Measurements from ENCODE around the gene SPAG16.

The SPAG16 gene

DNA sequence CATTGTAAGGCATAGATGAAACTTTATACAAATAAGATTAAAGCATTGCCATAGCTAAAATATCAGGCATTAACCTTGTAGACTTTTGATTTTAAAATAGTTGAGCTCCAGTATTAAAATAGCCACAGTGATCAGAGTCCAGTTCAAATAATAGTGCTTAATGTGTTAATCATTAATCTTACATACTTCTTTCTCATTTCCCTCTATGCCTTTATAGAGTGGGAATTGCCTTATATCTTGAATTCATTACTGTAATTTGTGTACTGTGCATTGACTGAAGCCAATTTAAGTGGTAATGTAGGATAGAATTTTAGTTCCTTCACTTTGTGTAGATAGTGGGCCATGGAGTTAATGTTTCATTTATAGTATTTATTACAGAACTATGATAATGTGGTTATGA, 577.4 kb downstream of the SPAG16 start:
- TF ChIP-seq EZH2 (IDR thresholded peaks at IDR 0.05; ENCODE audit: borderline replicate concordance, low read length) = no peak
- TF ChIP-seq, protein P1, sequence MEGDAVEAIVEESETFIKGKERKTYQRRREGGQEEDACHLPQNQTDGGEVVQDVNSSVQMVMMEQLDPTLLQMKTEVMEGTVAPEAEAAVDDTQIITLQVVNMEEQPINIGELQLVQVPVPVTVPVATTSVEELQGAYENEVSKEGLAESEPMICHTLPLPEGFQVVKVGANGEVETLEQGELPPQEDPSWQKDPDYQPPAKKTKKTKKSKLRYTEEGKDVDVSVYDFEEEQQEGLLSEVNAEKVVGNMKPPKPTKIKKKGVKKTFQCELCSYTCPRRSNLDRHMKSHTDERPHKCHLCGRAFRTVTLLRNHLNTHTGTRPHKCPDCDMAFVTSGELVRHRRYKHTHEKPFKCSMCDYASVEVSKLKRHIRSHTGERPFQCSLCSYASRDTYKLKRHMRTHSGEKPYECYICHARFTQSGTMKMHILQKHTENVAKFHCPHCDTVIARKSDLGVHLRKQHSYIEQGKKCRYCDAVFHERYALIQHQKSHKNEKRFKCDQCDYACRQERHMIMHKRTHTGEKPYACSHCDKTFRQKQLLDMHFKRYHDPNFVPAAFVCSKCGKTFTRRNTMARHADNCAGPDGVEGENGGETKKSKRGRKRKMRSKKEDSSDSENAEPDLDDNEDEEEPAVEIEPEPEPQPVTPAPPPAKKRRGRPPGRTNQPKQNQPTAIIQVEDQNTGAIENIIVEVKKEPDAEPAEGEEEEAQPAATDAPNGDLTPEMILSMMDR (IDR thresholded peaks at IDR 0.05; ENCODE audit: low read length) = no peak

DNA sequence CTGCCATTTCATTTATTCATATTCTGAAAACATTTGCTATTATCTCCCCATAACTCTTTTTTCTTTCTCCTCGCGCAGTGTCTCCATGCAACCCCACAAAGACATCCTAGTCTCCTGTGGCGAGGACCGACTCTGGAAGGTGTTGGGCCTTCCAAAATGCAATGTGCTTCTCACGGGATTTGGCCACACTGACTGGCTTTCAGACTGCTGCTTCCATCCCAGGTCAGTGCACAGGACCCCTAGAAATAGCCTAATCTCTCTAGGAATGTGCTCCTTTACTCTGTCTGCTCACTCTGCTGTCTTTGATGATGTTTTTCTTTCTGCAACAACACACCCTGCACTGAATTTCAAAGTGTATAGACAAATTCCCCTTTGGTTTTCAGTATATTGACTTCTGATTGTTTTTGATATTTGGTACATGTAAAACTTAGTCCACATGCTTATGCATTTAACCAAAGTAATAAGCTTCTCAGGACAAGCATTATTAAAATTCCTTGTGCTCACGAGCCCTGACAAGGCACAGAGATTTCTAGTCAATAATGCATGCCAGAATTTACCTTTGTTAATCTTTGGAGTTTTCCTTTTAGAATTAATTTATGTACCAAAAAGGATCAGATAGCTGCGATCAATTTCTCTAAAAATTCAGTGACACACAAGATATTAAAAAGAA, 578.3 kb downstream of the SPAG16 start:
- no peaks in the 10 kb centered on the region for H3K9me2 ChIP-seq (ENCODE audit: low read depth, low read length)
- H3K4me2 ChIP-seq (ENCODE audit: low read length) = no peak overlapping the region
- H3K79me2 ChIP-seq (ENCODE audit: insufficient read depth, low read length) = no peaks in the 10 kb centered on the region
- no peaks in the 10 kb centered on the region for H3K27me3 ChIP-seq (ENCODE audit: insufficient read depth, low read length)
- no peaks in the 10 kb centered on the region for H3F3A ChIP-seq (ENCODE audit: insufficient read depth, low read length)
- H3K9ac ChIP-seq (ENCODE audit: low read length) = no peak overlapping the region
- no peak overlapping the region for H3K27ac ChIP-seq (ENCODE audit: low read depth, low read length, poor library complexity, severe bottlenecking)
- TF ChIP-seq, protein P1 (IDR thresholded peaks at IDR 0.05; ENCODE audit: low read length) = no peak
- TF ChIP-seq EZH2 (IDR thresholded peaks at IDR 0.05; ENCODE audit: borderline replicate concordance, low read length) = no peak
- H3K9me3 ChIP-seq (ENCODE audit: low read length) = no peaks in the 10 kb centered on the region
- H3K4me3 ChIP-seq (ENCODE audit: low read depth, low read length, poor library complexity, severe bottlenecking) = no peak overlapping the region
- H2AFZ ChIP-seq (ENCODE audit: low read length) = no peak overlapping the region
- no peaks in the 10 kb centered on the region for H3K4me1 ChIP-seq (ENCODE audit: insufficient read depth, low read length, severe bottlenecking)
- H3K36me3 ChIP-seq (ENCODE audit: insufficient read depth, low read length) = no peaks in the 10 kb centered on the region
- H4K20me1 ChIP-seq (ENCODE audit: insufficient read depth, low read length) = no peaks in the 10 kb centered on the region

More for the DNA sequence above, 577.4 kb downstream of the SPAG16 start:
- Histone ChIP-seq H3K27me3 (ENCODE audit: insufficient read depth, low read length) (no peaks in the 10 kb centered on the region), H3F3A (ENCODE audit: insufficient read depth, low read length) (no peaks in the 10 kb centered on the region), H3K4me2 (ENCODE audit: low read length) (no peak overlapping the region), H3K79me2 (ENCODE audit: insufficient read depth, low read length) (no peaks in the 10 kb centered on the region), H4K20me1 (ENCODE audit: insufficient read depth, low read length) (no peaks in the 10 kb centered on the region), H2AFZ (ENCODE audit: low read length) (no peak overlapping the region), H3K36me3 (ENCODE audit: insufficient read depth, low read length) (no peaks in the 10 kb centered on the region), H3K9ac (ENCODE audit: low read length) (no peak overlapping the region), H3K9me3 (ENCODE audit: low read length) (no peaks in the 10 kb centered on the region), H3K4me3 (ENCODE audit: low read depth, low read length, poor library complexity, severe bottlenecking) (no peak overlapping the region), H3K9me2 (ENCODE audit: low read depth, low read length) (no peaks in the 10 kb centered on the region), H3K4me1 (ENCODE audit: insufficient read depth, low read length, severe bottlenecking) (no peaks in the 10 kb centered on the region), H3K27ac (ENCODE audit: low read depth, low read length, poor library complexity, severe bottlenecking) (no peak overlapping the region)

DNA sequence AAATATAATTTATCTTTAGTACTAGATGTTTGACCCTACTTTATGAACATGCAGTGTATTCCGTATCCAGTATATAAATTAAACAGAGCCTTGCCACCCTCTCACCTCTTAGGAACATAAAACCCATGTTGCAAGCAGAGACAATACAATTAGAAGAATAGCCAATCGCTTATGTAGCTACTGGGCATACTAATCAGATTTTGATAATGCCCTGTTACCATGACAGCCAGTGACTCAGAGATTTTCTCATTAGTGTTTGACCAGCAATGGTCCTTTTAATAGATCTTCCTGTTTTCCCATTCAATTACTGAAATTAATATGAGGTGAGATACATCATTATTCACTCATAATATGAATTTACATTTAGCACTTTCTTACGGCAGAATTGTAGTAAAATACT, 579.3 kb downstream of the SPAG16 start:
- Histone ChIP-seq H3K4me3 (ENCODE audit: low read depth, low read length, poor library complexity, severe bottlenecking) (no peak overlapping the region), H4K20me1 (ENCODE audit: insufficient read depth, low read length) (no peaks in the 10 kb centered on the region), H3K36me3 (ENCODE audit: insufficient read depth, low read length) (no peaks in the 10 kb centered on the region), H3K4me2 (ENCODE audit: low read length) (no peak overlapping the region), H3K27me3 (ENCODE audit: insufficient read depth, low read length) (no peaks in the 10 kb centered on the region), H3K9me3 (ENCODE audit: low read length) (no peaks in the 10 kb centered on the region), H3K27ac (ENCODE audit: low read depth, low read length, poor library complexity, severe bottlenecking) (no peak overlapping the region), H3K9ac (ENCODE audit: low read length) (no peak overlapping the region), H3K4me1 (ENCODE audit: insufficient read depth, low read length, severe bottlenecking) (no peaks in the 10 kb centered on the region), H3F3A (ENCODE audit: insufficient read depth, low read length) (no peaks in the 10 kb centered on the region), H2AFZ (ENCODE audit: low read length) (no peak overlapping the region), H3K79me2 (ENCODE audit: insufficient read depth, low read length) (no peaks in the 10 kb centered on the region), H3K9me2 (ENCODE audit: low read depth, low read length) (no peaks in the 10 kb centered on the region)
- TF ChIP-seq, protein P1 (IDR thresholded peaks at IDR 0.05; ENCODE audit: low read length) = no peak
- no peak for TF ChIP-seq EZH2 (IDR thresholded peaks at IDR 0.05; ENCODE audit: borderline replicate concordance, low read length)

Data from OCI-LY1 (cell line).